Measurements from ENCODE around the gene UQCR10.

The UQCR10 gene

GRCh38 chr22:29798318-29798717, 31.1 kb downstream of the UQCR10 start:
- Histone ChIP-seq H3K27me3 (ENCODE audit: control insufficient read depth, insufficient read depth, low read length, poor library complexity, severe bottlenecking) (no peaks in the 10 kb centered on the region), H3K27ac (ENCODE audit: insufficient read depth, low read depth, low read length, poor library complexity, severe bottlenecking) (no peak overlapping the region), H3K4me1 (ENCODE audit: control insufficient read depth, insufficient read depth, low read length) (no peaks in the 10 kb centered on the region), H3K36me3 (ENCODE audit: control insufficient read depth, insufficient read depth, low read length) (peaks cover 6% of the 10 kb centered on the region), H3K4me3 (ENCODE audit: insufficient read depth, low read depth, low read length) (no peak overlapping the region), H3K9me3 (ENCODE audit: control insufficient read depth, low read length) (no peaks in the 10 kb centered on the region)
- 91 to 94% methylated on average over 6 of the region's 6 CpGs for WGBS, 2 experiments

GRCh38 chr22:29798801-29799200, 31.6 kb downstream of the UQCR10 start:
- no peaks in the 10 kb centered on the region for H3K9me3 ChIP-seq (ENCODE audit: control insufficient read depth, low read length)

GRCh38 chr22:29799217-29799680, 32.1 kb downstream of the UQCR10 start:
- Histone ChIP-seq H3K9me3 (ENCODE audit: control insufficient read depth, low read length) (no peaks in the 10 kb centered on the region), H3K27ac (ENCODE audit: insufficient read depth, low read depth, low read length, poor library complexity, severe bottlenecking) (no peak overlapping the region), H3K4me1 (ENCODE audit: control insufficient read depth, insufficient read depth, low read length) (no peaks in the 10 kb centered on the region), H3K27me3 (ENCODE audit: control insufficient read depth, insufficient read depth, low read length, poor library complexity, severe bottlenecking) (no peaks in the 10 kb centered on the region), H3K36me3 (ENCODE audit: control insufficient read depth, insufficient read depth, low read length) (peaks cover 6% of the 10 kb centered on the region), H3K4me3 (ENCODE audit: insufficient read depth, low read depth, low read length) (no peak overlapping the region)
- WGBS, 2 experiments = 94 to 97% methylated on average over 8 of the region's 8 CpGs

More at GRCh38 chr22:29798801-29799200, 31.6 kb downstream of the UQCR10 start:
- Histone ChIP-seq H3K4me1 (ENCODE audit: control insufficient read depth, insufficient read depth, low read length) (no peaks in the 10 kb centered on the region), H3K27me3 (ENCODE audit: control insufficient read depth, insufficient read depth, low read length, poor library complexity, severe bottlenecking) (no peaks in the 10 kb centered on the region), H3K36me3 (ENCODE audit: control insufficient read depth, insufficient read depth, low read length) (peaks cover 6% of the 10 kb centered on the region), H3K4me3 (ENCODE audit: insufficient read depth, low read depth, low read length) (no peak overlapping the region), H3K27ac (ENCODE audit: insufficient read depth, low read depth, low read length, poor library complexity, severe bottlenecking) (no peak overlapping the region)
- WGBS, 2 experiments = 96 to 100% methylated on average over 2 of the region's 2 CpGs

GRCh38 chr22:29801153-29801552, 34.0 kb downstream of the UQCR10 start:
- Histone ChIP-seq H3K4me1 (ENCODE audit: control insufficient read depth, insufficient read depth, low read length) (no peaks in the 10 kb centered on the region), H3K4me3 (ENCODE audit: insufficient read depth, low read depth, low read length) (no peak overlapping the region), H3K36me3 (ENCODE audit: control insufficient read depth, insufficient read depth, low read length) (peaks cover 11% of the 10 kb centered on the region), H3K27me3 (ENCODE audit: control insufficient read depth, insufficient read depth, low read length, poor library complexity, severe bottlenecking) (no peaks in the 10 kb centered on the region), H3K27ac (ENCODE audit: insufficient read depth, low read depth, low read length, poor library complexity, severe bottlenecking) (no peak overlapping the region), H3K9me3 (ENCODE audit: control insufficient read depth, low read length) (no peaks in the 10 kb centered on the region)
- WGBS, 2 experiments = 87 to 91% methylated on average over 5 of the region's 5 CpGs

- H3K4me3 ChIP-seq (ENCODE audit: insufficient read depth, low read depth, low read length) = no peak overlapping the region
- 94 to 96% methylated on average over 8 of the region's 8 CpGs for WGBS, 2 experiments
- no peaks in the 10 kb centered on the region for H3K27me3 ChIP-seq (ENCODE audit: control insufficient read depth, insufficient read depth, low read length, poor library complexity, severe bottlenecking)
- H3K9me3 ChIP-seq (ENCODE audit: control insufficient read depth, low read length) = no peaks in the 10 kb centered on the region
- no peaks in the 10 kb centered on the region for H3K4me1 ChIP-seq (ENCODE audit: control insufficient read depth, insufficient read depth, low read length)
- H3K36me3 ChIP-seq (ENCODE audit: control insufficient read depth, insufficient read depth, low read length) = peaks cover 16% of the 10 kb centered on the region
- H3K27ac ChIP-seq (ENCODE audit: insufficient read depth, low read depth, low read length, poor library complexity, severe bottlenecking) = no peak overlapping the region
Measured at GRCh38 chr22:29801796-29802195, 34.6 kb downstream of the UQCR10 start.

GRCh38 chr22:29803190-29803589, 36.0 kb downstream of the UQCR10 start:
- Histone ChIP-seq H3K9me3 (ENCODE audit: control insufficient read depth, low read length) (no peaks in the 10 kb centered on the region), H3K27ac (ENCODE audit: insufficient read depth, low read depth, low read length, poor library complexity, severe bottlenecking) (no peak overlapping the region), H3K27me3 (ENCODE audit: control insufficient read depth, insufficient read depth, low read length, poor library complexity, severe bottlenecking) (no peaks in the 10 kb centered on the region), H3K4me3 (ENCODE audit: insufficient read depth, low read depth, low read length) (no peak overlapping the region), H3K36me3 (ENCODE audit: control insufficient read depth, insufficient read depth, low read length) (peaks cover 20% of the 10 kb centered on the region), H3K4me1 (ENCODE audit: control insufficient read depth, insufficient read depth, low read length) (no peaks in the 10 kb centered on the region)
- 100% methylated on average over 2 of the region's 2 CpGs for WGBS, 2 experiments

- no peak overlapping the region for H3K27ac ChIP-seq (ENCODE audit: insufficient read depth, low read depth, low read length, poor library complexity, severe bottlenecking)
- WGBS, 2 experiments = 90 to 93% methylated on average over 2 of the region's 2 CpGs
- peaks cover 21% of the 10 kb centered on the region for H3K36me3 ChIP-seq (ENCODE audit: control insufficient read depth, insufficient read depth, low read length)
- H3K27me3 ChIP-seq (ENCODE audit: control insufficient read depth, insufficient read depth, low read length, poor library complexity, severe bottlenecking) = no peaks in the 10 kb centered on the region
- H3K4me1 ChIP-seq (ENCODE audit: control insufficient read depth, insufficient read depth, low read length) = no peaks in the 10 kb centered on the region
- H3K4me3 ChIP-seq (ENCODE audit: insufficient read depth, low read depth, low read length) = no peak overlapping the region
- H3K9me3 ChIP-seq (ENCODE audit: control insufficient read depth, low read length) = no peaks in the 10 kb centered on the region
Measured at GRCh38 chr22:29804985-29805384, 37.8 kb downstream of the UQCR10 start.

GRCh38 chr22:29806196-29806595, 39.0 kb downstream of the UQCR10 start:
- WGBS, 2 experiments = 95% methylated on average over 6 of the region's 6 CpGs
- Histone ChIP-seq H3K4me3 (ENCODE audit: insufficient read depth, low read depth, low read length) (no peak overlapping the region), H3K9me3 (ENCODE audit: control insufficient read depth, low read length) (no peaks in the 10 kb centered on the region), H3K4me1 (ENCODE audit: control insufficient read depth, insufficient read depth, low read length) (no peaks in the 10 kb centered on the region), H3K36me3 (ENCODE audit: control insufficient read depth, insufficient read depth, low read length) (peaks cover 16% of the 10 kb centered on the region), H3K27me3 (ENCODE audit: control insufficient read depth, insufficient read depth, low read length, poor library complexity, severe bottlenecking) (no peaks in the 10 kb centered on the region), H3K27ac (ENCODE audit: insufficient read depth, low read depth, low read length, poor library complexity, severe bottlenecking) (no peak overlapping the region)

GRCh38 chr22:29810216-29810615, 43.0 kb downstream of the UQCR10 start:
- no peaks in the 10 kb centered on the region for H3K9me3 ChIP-seq (ENCODE audit: control insufficient read depth, low read length)
- H3K36me3 ChIP-seq (ENCODE audit: control insufficient read depth, insufficient read depth, low read length) = peaks cover 24% of the 10 kb centered on the region
- H3K27ac ChIP-seq (ENCODE audit: insufficient read depth, low read depth, low read length, poor library complexity, severe bottlenecking) = no peak overlapping the region
- WGBS, 2 experiments = 96 to 100% methylated on average over 1 to 2 of the region's 2 CpGs
- no peaks in the 10 kb centered on the region for H3K4me1 ChIP-seq (ENCODE audit: control insufficient read depth, insufficient read depth, low read length)
- H3K27me3 ChIP-seq (ENCODE audit: control insufficient read depth, insufficient read depth, low read length, poor library complexity, severe bottlenecking) = no peaks in the 10 kb centered on the region
- no peak overlapping the region for H3K4me3 ChIP-seq (ENCODE audit: insufficient read depth, low read depth, low read length)

GRCh38 chr22:29811377-29811776, 44.2 kb downstream of the UQCR10 start:
- WGBS, 2 experiments = 60 to 74% methylated on average over 2 of the region's 2 CpGs
- Histone ChIP-seq H3K4me1 (ENCODE audit: control insufficient read depth, insufficient read depth, low read length) (peaks cover 6% of the 10 kb centered on the region), H3K36me3 (ENCODE audit: control insufficient read depth, insufficient read depth, low read length) (peaks cover 24% of the 10 kb centered on the region), H3K4me3 (ENCODE audit: insufficient read depth, low read depth, low read length) (no peak overlapping the region), H3K27me3 (ENCODE audit: control insufficient read depth, insufficient read depth, low read length, poor library complexity, severe bottlenecking) (no peaks in the 10 kb centered on the region), H3K27ac (ENCODE audit: insufficient read depth, low read depth, low read length, poor library complexity, severe bottlenecking) (no peak overlapping the region), H3K9me3 (ENCODE audit: control insufficient read depth, low read length) (no peaks in the 10 kb centered on the region)

- H3K36me3 ChIP-seq (ENCODE audit: control insufficient read depth, insufficient read depth, low read length) = peaks cover 15% of the 10 kb centered on the region
- no peak overlapping the region for H3K27ac ChIP-seq (ENCODE audit: insufficient read depth, low read depth, low read length, poor library complexity, severe bottlenecking)
- no peak overlapping the region for H3K4me3 ChIP-seq (ENCODE audit: insufficient read depth, low read depth, low read length)
- H3K9me3 ChIP-seq (ENCODE audit: control insufficient read depth, low read length) = no peaks in the 10 kb centered on the region
- H3K4me1 ChIP-seq (ENCODE audit: control insufficient read depth, insufficient read depth, low read length) = peaks cover 6% of the 10 kb centered on the region
- no peaks in the 10 kb centered on the region for H3K27me3 ChIP-seq (ENCODE audit: control insufficient read depth, insufficient read depth, low read length, poor library complexity, severe bottlenecking)
- WGBS, 2 experiments = 88 to 91% methylated on average over 8 of the region's 8 CpGs
Measured at GRCh38 chr22:29813126-29813525, 46.0 kb downstream of the UQCR10 start.
